Measurements from ENCODE around the gene TMEM108.
A peak's percentile ranks its signal among the peaks of the same experiment; 100 is the strongest.

The TMEM108 gene

GRCh38 chr3:133393691-133394474 lies 355.7 kb downstream of the TMEM108 start:
- no peak for DNase-seq

GRCh38 chr3:133394561-133395311 lies 356.5 kb downstream of the TMEM108 start:
- DNase-seq, result no peak

- DNase-seq, result no peak
Measured at GRCh38 chr3:133396906-133397305, 358.7 kb downstream of the TMEM108 start.

GRCh38 chr3:133400006-133400515 lies 361.9 kb downstream of the TMEM108 start, which contains the start of gene BFSP2:
Gene BFSP2 (plus strand): TSS chr3:133400056. CDS start chr3:133400084, 28 bp downstream.
- no peak for DNase-seq

GRCh38 chr3:133401374-133402135 lies 363.4 kb downstream of the TMEM108 start:
- DNase-seq, result peak; percentile 49

GRCh38 chr3:133404920-133405319 lies 366.7 kb downstream of the TMEM108 start:
- no peak for DNase-seq

GRCh38 chr3:133408366-133408765 lies 370.2 kb downstream of the TMEM108 start:
- DNase-seq, result no peak

- no peak for DNase-seq
Measured at GRCh38 chr3:133408961-133409360, 370.8 kb downstream of the TMEM108 start.

- no peak for DNase-seq
Measured at GRCh38 chr3:133410191-133410892, 372.2 kb downstream of the TMEM108 start.

- DNase-seq, result no peak
Measured at GRCh38 chr3:133412183-133413132, 374.3 kb downstream of the TMEM108 start.

GRCh38 chr3:133413161-133414020 lies 375.2 kb downstream of the TMEM108 start:
- no peak for DNase-seq

- DNase-seq, result no peak
Measured at GRCh38 chr3:133414021-133414392, 375.8 kb downstream of the TMEM108 start.

GRCh38 chr3:133418361-133418760 lies 380.2 kb downstream of the TMEM108 start:
- DNase-seq, result no peak

GRCh38 chr3:133419151-133419909 lies 381.1 kb downstream of the TMEM108 start:
- DNase-seq, result no peak

GRCh38 chr3:133424937-133425869 lies 387.0 kb downstream of the TMEM108 start:
- DNase-seq, result no peak

GRCh38 chr3:133425898-133426297 lies 387.7 kb downstream of the TMEM108 start:
- no peak for DNase-seq

- DNase-seq, result no peak
Measured at GRCh38 chr3:133426721-133427120, 388.5 kb downstream of the TMEM108 start.

- DNase-seq, result no peak
Measured at GRCh38 chr3:133428552-133428951, 390.4 kb downstream of the TMEM108 start.
